DMS79 (cell line): ENCODE data around the gene GABPA.

Experiments
- DNase-seq: peaks from one replicate; lab custom pipeline; 2025; lab: John Stamatoyannopoulos, UW

Gene GABPA

GRCh38 chr21:25809013-25809412 is 74.2 kb downstream of the GABPA start:
- DNase-seq: no peak

GRCh38 chr21:25811186-25811585 is 76.4 kb downstream of the GABPA start:
- DNase-seq: no peak

GRCh38 chr21:25813917-25814316 is 79.1 kb downstream of the GABPA start:
- DNase-seq: no peak

GRCh38 chr21:25818121-25818520 is 83.3 kb downstream of the GABPA start:
- DNase-seq: no peak

DNA sequence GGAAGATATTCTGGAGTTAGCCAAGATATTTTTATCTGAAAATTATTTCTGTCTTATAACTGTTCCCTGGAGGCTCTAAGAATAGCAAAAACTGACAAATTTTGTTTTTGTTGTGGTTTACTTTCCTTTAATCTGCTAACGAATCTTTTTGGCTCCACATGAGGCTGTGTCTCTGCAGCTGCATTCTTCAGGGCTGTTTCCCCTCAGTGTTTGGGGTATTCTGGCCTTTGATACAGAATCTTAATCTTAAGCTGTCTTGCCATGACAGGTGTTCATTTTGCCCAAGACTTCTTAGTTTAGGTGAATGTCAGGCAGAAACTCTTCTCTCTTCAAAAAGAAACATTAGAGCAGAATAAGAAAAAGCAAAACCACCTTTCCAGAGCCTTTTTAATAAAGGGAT is 83.8 kb downstream of the GABPA start:
- no peak for DNase-seq
